HepG2 (cell line): ENCODE measurements around the gene GPLD1. TPM values are rescaled to one million over a fixed set of nuclear protein-coding genes. Genes with fewer than 3 reads are reported as not detected.

Experiments
- ATAC-seq: fragments of 200-7000 bp; cut with Tn5 transposase; 3 replicates; pipeline ENCODE4 v1.9.1; 2020; ENCODE audit warnings: mild to moderate bottlenecking, moderate library complexity
- BruUV-seq: library from RNA; stranded (reverse); fragments of 400-500 nt; replicated peaks from 2 replicates; lab custom pipeline; 2021; lab: Mats Ljungman, UMichigan
- CTCF ChIA-PET: fragments of 300-600 bp; formaldehyde crosslinking; extraction: SDS; loops from one replicate; lab custom pipeline; 2021; ENCODE audit warnings: low total read pairs, inconsistent platforms, low intra/inter-chr PET ratio; lab: Yijun Ruan, JAX
- POLR2A ChIA-PET: fragments of 350-600 bp; sonication (Branson Sonifier 250); formaldehyde crosslinking; loops from one replicate; lab custom pipeline; 2020; ENCODE audit warnings: antibody characterized with exemption, inconsistent platforms; lab: Yijun Ruan, JAX
- DNase-seq: peaks from one replicate; pipeline ENCODE4 v3.0.0-alpha.2; 2015; ENCODE audit warnings: low spot score
- FAIRE-seq: peaks from 3 replicates; lab custom pipeline; 2011; peaks lifted over from hg19 to GRCh38; lab: Jason Lieb, UNC
- H2AFZ ChIP-seq: one replicate; pipeline ENCODE4 v1.6.1; 2011; ENCODE audit warnings: low read length, inconsistent platforms
- H3K27ac ChIP-seq: fragments of 300-600 bp; 3 replicates; pipeline ENCODE4 v1.8.0; 2011; ENCODE audit warnings: mixed run types, mild to moderate bottlenecking, mixed read lengths, low read length, inconsistent platforms; ENCODE audit not compliant: insufficient read depth; ENCODE audit errors: extremely low read length
- H3K27me3 ChIP-seq, 2 experiments: fragments of 200-600 bp in 1 of 2; 2 replicates in 1 of 2; 3 replicates in 1 of 2; pipeline versions ENCODE4 v1.6.0 to v1.8.0; 2011; ENCODE audit warnings: low read length in 2 of 2, mild to moderate bottlenecking in 2 of 2, moderate library complexity in 2 of 2, inconsistent platforms in 1 of 2; ENCODE audit not compliant: insufficient read depth in 2 of 2, control insufficient read depth in 1 of 2
- H3K36me3 ChIP-seq, 2 experiments: fragments of 200-600 bp in 1 of 2; replicated peaks in 1 of 2; 2 replicates in 1 of 2; 3 replicates in 1 of 2; pipeline versions ENCODE4 v1.5.1 to v1.8.0; 2011; ENCODE audit warnings: low read length in 2 of 2, inconsistent platforms in 1 of 2; ENCODE audit not compliant: insufficient read depth in 2 of 2, control insufficient read depth in 1 of 2
- H3K4me1 ChIP-seq: 2 replicates; pipeline ENCODE4 v1.5.1; 2012; ENCODE audit warnings: low read length, inconsistent platforms; ENCODE audit not compliant: insufficient read depth
- H3K4me2 ChIP-seq: 2 replicates; pipeline ENCODE4 v1.6.0; 2011; ENCODE audit warnings: low read depth, low read length, inconsistent platforms
- H3K4me3 ChIP-seq, 3 experiments: fragments of 200-600 bp in 1 of 3; sonication (generic), shearing (Covaris generic) in 1 of 3; replicated peaks in 1 of 3; 2 replicates each; pipeline ENCODE4 v1.5.1; 2011 to 2016; ENCODE audit warnings: low read length in 3 of 3, inconsistent platforms in 2 of 3, low read depth in 2 of 3, mild to moderate bottlenecking in 2 of 3, control low read depth in 1 of 3, mixed read lengths in 1 of 3; ENCODE audit not compliant: insufficient read depth in 1 of 3
- H3K79me2 ChIP-seq: one replicate; pipeline ENCODE4 v1.6.1; 2011; ENCODE audit warnings: low read length, inconsistent platforms; ENCODE audit not compliant: insufficient read depth
- H3K9ac ChIP-seq: 2 replicates; pipeline ENCODE4 v1.6.0; 2011; ENCODE audit warnings: mild to moderate bottlenecking, low read depth, low read length, inconsistent platforms; ENCODE audit not compliant: insufficient read depth
- H3K9me3 ChIP-seq: 2 replicates; pipeline ENCODE4 v1.5.1; 2012; ENCODE audit warnings: mild to moderate bottlenecking, low read length
- H4K20me1 ChIP-seq: 2 replicates; pipeline ENCODE4 v1.6.0; 2011; ENCODE audit warnings: inconsistent platforms, mild to moderate bottlenecking, low read length, moderate library complexity; ENCODE audit not compliant: insufficient read depth
- ASH2L ChIP-seq: fragments of 300-600, 200-600 bp; sonication (generic); IDR thresholded peaks from 2 replicates; pipeline ENCODE4 v1.7.0; 2017; ENCODE audit warnings: low read depth, mild to moderate bottlenecking, moderate library complexity, mixed read lengths, low read length; ENCODE audit not compliant: insufficient read length
- FOXK2 ChIP-seq: fragments of 450-650 bp; IDR thresholded peaks from 2 replicates; pipeline ENCODE4 v1.6.1; 2016
- GABPB1 ChIP-seq: IDR thresholded peaks from 2 replicates; pipeline ENCODE4 v1.6.1; 2016; ENCODE audit warnings: mild to moderate bottlenecking, missing genetic modification reagents, moderate library complexity, missing compliant biosample characterization
- HMGA1 ChIP-seq: sonication (generic); formaldehyde crosslinking; conservative IDR thresholded peaks from 2 replicates; pipeline ENCODE4 v1.4.0; 2020; ENCODE audit warnings: missing genetic modification reagents
- KDM5A ChIP-seq: fragments of 200-600 bp; sonication (generic); IDR thresholded peaks from 2 replicates; pipeline ENCODE4 v1.7.0; 2018; ENCODE audit warnings: antibody characterized with exemption, mild to moderate bottlenecking, low read length, borderline replicate concordance
- MEIS1 ChIP-seq: sonication (generic); formaldehyde crosslinking; IDR thresholded peaks from 2 replicates; pipeline ENCODE4 v1.9.0; 2021; ENCODE audit warnings: mild to moderate bottlenecking, missing genetic modification reagents, moderate library complexity, borderline replicate concordance
- MTA1 ChIP-seq: sonication (generic); formaldehyde crosslinking; IDR thresholded peaks from 2 replicates; pipeline ENCODE4 v1.4.0; 2020; ENCODE audit warnings: missing genetic modification reagents, mild to moderate bottlenecking, borderline replicate concordance
- NRL ChIP-seq: sonication (generic); formaldehyde crosslinking; IDR thresholded peaks from 2 replicates; pipeline ENCODE4 v1.5.0; 2020; ENCODE audit warnings: missing genetic modification reagents, mild to moderate bottlenecking, moderate library complexity, borderline replicate concordance
- PBX3 ChIP-seq: sonication (generic); formaldehyde crosslinking; IDR thresholded peaks from 2 replicates; pipeline ENCODE4 v1.8.1; 2023; ENCODE audit warnings: missing genetic modification reagents, inconsistent platforms, borderline replicate concordance
- TBX3 ChIP-seq: fragments of 450-650 bp; IDR thresholded peaks from 2 replicates; pipeline ENCODE4 v1.6.1; 2017; ENCODE audit warnings: antibody characterized with exemption, mild to moderate bottlenecking, inconsistent platforms, borderline replicate concordance
- ZNF674 ChIP-seq: sonication (generic); formaldehyde crosslinking; IDR thresholded peaks from 2 replicates; pipeline ENCODE4 v1.5.0; 2020; ENCODE audit warnings: low read depth, mild to moderate bottlenecking, missing genetic modification reagents
- ZNF776 ChIP-seq: sonication (generic); formaldehyde crosslinking; IDR thresholded peaks from 2 replicates; pipeline ENCODE4 v1.4.0; 2020; ENCODE audit warnings: mild to moderate bottlenecking, missing genetic modification reagents
- WGBS: methylation state at CpG from one replicate; pipeline ENCODE4 v1.1.6; 2017; ENCODE audit warnings: low lambda C conversion rate; 5-methylcytosine and 5-hydroxymethylcytosine counted together
- in situ Hi-C: cut with HindIII; loops from 2 replicates; pipeline ENCODE4 v1.10.0; 2017; ENCODE audit warnings: low pct_unique_long_range_greater_than_20kb; ENCODE audit not compliant: extremely low pct_ligation_motif_present
- intact Hi-C: fragments of 100-400 bp; cut with micrococcal nuclease; formaldehyde crosslinking; loops from one replicate; pipeline ENCODE4 v1.10.0; 2022; ENCODE audit not compliant: unreplicated experiment
- polyA plus RNA-seq, 8 experiments: library from polyadenylated mRNA; depleted of rRNA in 3 of 8; stranded (reverse) in 7 of 8; unstranded in 1 of 8; fragments of >200 nt; fragmentation: Illumina TruSeq in 4 of 8; extraction: Trizol in 4 of 8; gene quantifications; 2 replicates each; pipeline versions ENCODE4 v1.2.1 to v1.2.3, GENCODE V29; 2011 to 2016; ENCODE audit warnings: low read depth in 4 of 8, missing spikeins in 1 of 8, mixed read lengths in 1 of 8; ENCODE audit not compliant: insufficient read depth in 1 of 8
- total RNA-seq, 5 experiments: library from RNA; depleted of rRNA; stranded (reverse); fragments of >200 nt; fragmentation: Illumina TruSeq; extraction: Trizol; gene quantifications; 2 replicates each; pipeline ENCODE4 v1.2.3, GENCODE V29; 2016; ENCODE audit warnings: low read depth in 1 of 5
- TF ChIP-seq, protein P1 (sequence below): sonication (generic); formaldehyde crosslinking; IDR thresholded peaks from 2 replicates; pipeline ENCODE4 v1.5.0; 2020; ENCODE audit warnings: missing genetic modification reagents

The GPLD1 gene
- total and polyA plus RNA-seq, 2 of the 13 experiments (the other 11 are each of a cell fraction or from before 2014, with no cell fraction given) = 6.2 to 7.6 TPM

- no peak overlapping the region for H3K4me2 ChIP-seq
- no peak for DNase-seq
- H3K9me3 ChIP-seq = no peaks in the 10 kb centered on the region
- no peak overlapping the region for H3K27ac ChIP-seq
- in situ Hi-C loops = no loop called here
- H4K20me1 ChIP-seq = no peaks in the 10 kb centered on the region
- no peak overlapping the region for H2AFZ ChIP-seq
- no TSS peak for BruUV-seq
- TF ChIP-seq NRL (CRISPR knock-in tag) (no peak), ZNF776 (no peak), GABPB1 (CRISPR knock-in tag) (no peak), KDM5A (no peak), MTA1 (no peak), ASH2L (no peak), HMGA1 (CRISPR knock-in tag) (no peak), MEIS1 (CRISPR knock-in tag) (no peak), ZNF674 (CRISPR knock-in tag) (no peak), FOXK2 (no peak), PBX3 (CRISPR knock-in tag) (no peak), TBX3 (no peak)
- TF ChIP-seq, protein P1, sequence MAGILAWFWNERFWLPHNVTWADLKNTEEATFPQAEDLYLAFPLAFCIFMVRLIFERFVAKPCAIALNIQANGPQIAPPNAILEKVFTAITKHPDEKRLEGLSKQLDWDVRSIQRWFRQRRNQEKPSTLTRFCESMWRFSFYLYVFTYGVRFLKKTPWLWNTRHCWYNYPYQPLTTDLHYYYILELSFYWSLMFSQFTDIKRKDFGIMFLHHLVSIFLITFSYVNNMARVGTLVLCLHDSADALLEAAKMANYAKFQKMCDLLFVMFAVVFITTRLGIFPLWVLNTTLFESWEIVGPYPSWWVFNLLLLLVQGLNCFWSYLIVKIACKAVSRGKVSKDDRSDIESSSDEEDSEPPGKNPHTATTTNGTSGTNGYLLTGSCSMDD (CRISPR knock-in tag) = no peak
- TF ChIP-seq, all 625 proteins: peak for 0
- no peak overlapping the region for H3K9ac ChIP-seq
- WGBS = 94% methylated on average over 6 of the region's 6 CpGs
- no peaks in the 10 kb centered on the region for H3K79me2 ChIP-seq
- FAIRE-seq (no peak), ATAC-seq (no peak)
- H3K36me3 ChIP-seq = peaks cover 0 to 5% of the 10 kb centered on the region in 2 experiments; a peak in 2 of 5 replicates
- no peaks in the 10 kb centered on the region for H3K27me3 ChIP-seq
- POLR2A ChIA-PET = no interaction called here
- CTCF ChIA-PET = no interaction called here
- H3K4me1 ChIP-seq = no peaks in the 10 kb centered on the region
- no peak overlapping the region for H3K4me3 ChIP-seq
- intact Hi-C loops = no loop called here
These were observed 12.7 kb downstream of the GPLD1 start for GRCh38 chr6:24476631-24477030.
